ENCODE measurements around the gene TSGA10.

DNA sequence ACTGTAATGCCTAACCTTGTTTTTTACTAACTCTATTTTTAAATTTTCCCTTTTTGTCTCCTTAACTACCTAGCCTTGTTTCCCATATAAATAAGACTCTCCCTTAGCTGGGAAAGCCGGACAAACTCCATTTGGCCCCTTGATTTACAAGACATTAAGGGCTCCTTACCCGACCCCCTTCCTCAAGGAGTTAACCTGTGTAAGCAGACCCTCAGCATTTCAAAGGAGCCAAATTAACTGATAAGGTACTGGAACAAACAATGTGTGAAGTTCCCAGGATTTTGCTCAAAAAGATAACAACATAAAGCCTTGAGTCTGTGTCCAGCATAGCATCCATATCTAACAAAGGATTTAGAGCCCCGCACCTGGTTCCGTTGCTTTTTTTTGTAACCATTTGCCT, 72.9 kb downstream of the TSGA10 start:
- TF ChIP-seq, protein P1, sequence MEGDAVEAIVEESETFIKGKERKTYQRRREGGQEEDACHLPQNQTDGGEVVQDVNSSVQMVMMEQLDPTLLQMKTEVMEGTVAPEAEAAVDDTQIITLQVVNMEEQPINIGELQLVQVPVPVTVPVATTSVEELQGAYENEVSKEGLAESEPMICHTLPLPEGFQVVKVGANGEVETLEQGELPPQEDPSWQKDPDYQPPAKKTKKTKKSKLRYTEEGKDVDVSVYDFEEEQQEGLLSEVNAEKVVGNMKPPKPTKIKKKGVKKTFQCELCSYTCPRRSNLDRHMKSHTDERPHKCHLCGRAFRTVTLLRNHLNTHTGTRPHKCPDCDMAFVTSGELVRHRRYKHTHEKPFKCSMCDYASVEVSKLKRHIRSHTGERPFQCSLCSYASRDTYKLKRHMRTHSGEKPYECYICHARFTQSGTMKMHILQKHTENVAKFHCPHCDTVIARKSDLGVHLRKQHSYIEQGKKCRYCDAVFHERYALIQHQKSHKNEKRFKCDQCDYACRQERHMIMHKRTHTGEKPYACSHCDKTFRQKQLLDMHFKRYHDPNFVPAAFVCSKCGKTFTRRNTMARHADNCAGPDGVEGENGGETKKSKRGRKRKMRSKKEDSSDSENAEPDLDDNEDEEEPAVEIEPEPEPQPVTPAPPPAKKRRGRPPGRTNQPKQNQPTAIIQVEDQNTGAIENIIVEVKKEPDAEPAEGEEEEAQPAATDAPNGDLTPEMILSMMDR (conservative IDR thresholded peaks at IDR 0.05; ENCODE audit: low read depth in 2 of 2) = no peak
- TF ChIP-seq, protein P2, sequence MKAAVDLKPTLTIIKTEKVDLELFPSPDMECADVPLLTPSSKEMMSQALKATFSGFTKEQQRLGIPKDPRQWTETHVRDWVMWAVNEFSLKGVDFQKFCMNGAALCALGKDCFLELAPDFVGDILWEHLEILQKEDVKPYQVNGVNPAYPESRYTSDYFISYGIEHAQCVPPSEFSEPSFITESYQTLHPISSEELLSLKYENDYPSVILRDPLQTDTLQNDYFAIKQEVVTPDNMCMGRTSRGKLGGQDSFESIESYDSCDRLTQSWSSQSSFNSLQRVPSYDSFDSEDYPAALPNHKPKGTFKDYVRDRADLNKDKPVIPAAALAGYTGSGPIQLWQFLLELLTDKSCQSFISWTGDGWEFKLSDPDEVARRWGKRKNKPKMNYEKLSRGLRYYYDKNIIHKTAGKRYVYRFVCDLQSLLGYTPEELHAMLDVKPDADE (IDR thresholded peaks at IDR 0.05) = no peak
- TF ChIP-seq EZH2phosphoT487 (IDR thresholded peaks at IDR 0.05; ENCODE audit: unreplicated experiment) = no peak
- TF ChIP-seq, protein P3, sequence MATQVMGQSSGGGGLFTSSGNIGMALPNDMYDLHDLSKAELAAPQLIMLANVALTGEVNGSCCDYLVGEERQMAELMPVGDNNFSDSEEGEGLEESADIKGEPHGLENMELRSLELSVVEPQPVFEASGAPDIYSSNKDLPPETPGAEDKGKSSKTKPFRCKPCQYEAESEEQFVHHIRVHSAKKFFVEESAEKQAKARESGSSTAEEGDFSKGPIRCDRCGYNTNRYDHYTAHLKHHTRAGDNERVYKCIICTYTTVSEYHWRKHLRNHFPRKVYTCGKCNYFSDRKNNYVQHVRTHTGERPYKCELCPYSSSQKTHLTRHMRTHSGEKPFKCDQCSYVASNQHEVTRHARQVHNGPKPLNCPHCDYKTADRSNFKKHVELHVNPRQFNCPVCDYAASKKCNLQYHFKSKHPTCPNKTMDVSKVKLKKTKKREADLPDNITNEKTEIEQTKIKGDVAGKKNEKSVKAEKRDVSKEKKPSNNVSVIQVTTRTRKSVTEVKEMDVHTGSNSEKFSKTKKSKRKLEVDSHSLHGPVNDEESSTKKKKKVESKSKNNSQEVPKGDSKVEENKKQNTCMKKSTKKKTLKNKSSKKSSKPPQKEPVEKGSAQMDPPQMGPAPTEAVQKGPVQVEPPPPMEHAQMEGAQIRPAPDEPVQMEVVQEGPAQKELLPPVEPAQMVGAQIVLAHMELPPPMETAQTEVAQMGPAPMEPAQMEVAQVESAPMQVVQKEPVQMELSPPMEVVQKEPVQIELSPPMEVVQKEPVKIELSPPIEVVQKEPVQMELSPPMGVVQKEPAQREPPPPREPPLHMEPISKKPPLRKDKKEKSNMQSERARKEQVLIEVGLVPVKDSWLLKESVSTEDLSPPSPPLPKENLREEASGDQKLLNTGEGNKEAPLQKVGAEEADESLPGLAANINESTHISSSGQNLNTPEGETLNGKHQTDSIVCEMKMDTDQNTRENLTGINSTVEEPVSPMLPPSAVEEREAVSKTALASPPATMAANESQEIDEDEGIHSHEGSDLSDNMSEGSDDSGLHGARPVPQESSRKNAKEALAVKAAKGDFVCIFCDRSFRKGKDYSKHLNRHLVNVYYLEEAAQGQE (IDR thresholded peaks at IDR 0.05; ENCODE audit: unreplicated experiment) = no peak
- no peak for TF ChIP-seq CREB1 (CRISPR knock-in tag; IDR thresholded peaks at IDR 0.05; ENCODE audit: low read depth)
- no peak for TF ChIP-seq EZH2 (IDR thresholded peaks at IDR 0.05; ENCODE audit: low read depth, unreplicated experiment)
- no peak for TF ChIP-seq POLR2AphosphoS5 (IDR thresholded peaks at IDR 0.05; ENCODE audit: low read depth)
- TF ChIP-seq, protein P4, sequence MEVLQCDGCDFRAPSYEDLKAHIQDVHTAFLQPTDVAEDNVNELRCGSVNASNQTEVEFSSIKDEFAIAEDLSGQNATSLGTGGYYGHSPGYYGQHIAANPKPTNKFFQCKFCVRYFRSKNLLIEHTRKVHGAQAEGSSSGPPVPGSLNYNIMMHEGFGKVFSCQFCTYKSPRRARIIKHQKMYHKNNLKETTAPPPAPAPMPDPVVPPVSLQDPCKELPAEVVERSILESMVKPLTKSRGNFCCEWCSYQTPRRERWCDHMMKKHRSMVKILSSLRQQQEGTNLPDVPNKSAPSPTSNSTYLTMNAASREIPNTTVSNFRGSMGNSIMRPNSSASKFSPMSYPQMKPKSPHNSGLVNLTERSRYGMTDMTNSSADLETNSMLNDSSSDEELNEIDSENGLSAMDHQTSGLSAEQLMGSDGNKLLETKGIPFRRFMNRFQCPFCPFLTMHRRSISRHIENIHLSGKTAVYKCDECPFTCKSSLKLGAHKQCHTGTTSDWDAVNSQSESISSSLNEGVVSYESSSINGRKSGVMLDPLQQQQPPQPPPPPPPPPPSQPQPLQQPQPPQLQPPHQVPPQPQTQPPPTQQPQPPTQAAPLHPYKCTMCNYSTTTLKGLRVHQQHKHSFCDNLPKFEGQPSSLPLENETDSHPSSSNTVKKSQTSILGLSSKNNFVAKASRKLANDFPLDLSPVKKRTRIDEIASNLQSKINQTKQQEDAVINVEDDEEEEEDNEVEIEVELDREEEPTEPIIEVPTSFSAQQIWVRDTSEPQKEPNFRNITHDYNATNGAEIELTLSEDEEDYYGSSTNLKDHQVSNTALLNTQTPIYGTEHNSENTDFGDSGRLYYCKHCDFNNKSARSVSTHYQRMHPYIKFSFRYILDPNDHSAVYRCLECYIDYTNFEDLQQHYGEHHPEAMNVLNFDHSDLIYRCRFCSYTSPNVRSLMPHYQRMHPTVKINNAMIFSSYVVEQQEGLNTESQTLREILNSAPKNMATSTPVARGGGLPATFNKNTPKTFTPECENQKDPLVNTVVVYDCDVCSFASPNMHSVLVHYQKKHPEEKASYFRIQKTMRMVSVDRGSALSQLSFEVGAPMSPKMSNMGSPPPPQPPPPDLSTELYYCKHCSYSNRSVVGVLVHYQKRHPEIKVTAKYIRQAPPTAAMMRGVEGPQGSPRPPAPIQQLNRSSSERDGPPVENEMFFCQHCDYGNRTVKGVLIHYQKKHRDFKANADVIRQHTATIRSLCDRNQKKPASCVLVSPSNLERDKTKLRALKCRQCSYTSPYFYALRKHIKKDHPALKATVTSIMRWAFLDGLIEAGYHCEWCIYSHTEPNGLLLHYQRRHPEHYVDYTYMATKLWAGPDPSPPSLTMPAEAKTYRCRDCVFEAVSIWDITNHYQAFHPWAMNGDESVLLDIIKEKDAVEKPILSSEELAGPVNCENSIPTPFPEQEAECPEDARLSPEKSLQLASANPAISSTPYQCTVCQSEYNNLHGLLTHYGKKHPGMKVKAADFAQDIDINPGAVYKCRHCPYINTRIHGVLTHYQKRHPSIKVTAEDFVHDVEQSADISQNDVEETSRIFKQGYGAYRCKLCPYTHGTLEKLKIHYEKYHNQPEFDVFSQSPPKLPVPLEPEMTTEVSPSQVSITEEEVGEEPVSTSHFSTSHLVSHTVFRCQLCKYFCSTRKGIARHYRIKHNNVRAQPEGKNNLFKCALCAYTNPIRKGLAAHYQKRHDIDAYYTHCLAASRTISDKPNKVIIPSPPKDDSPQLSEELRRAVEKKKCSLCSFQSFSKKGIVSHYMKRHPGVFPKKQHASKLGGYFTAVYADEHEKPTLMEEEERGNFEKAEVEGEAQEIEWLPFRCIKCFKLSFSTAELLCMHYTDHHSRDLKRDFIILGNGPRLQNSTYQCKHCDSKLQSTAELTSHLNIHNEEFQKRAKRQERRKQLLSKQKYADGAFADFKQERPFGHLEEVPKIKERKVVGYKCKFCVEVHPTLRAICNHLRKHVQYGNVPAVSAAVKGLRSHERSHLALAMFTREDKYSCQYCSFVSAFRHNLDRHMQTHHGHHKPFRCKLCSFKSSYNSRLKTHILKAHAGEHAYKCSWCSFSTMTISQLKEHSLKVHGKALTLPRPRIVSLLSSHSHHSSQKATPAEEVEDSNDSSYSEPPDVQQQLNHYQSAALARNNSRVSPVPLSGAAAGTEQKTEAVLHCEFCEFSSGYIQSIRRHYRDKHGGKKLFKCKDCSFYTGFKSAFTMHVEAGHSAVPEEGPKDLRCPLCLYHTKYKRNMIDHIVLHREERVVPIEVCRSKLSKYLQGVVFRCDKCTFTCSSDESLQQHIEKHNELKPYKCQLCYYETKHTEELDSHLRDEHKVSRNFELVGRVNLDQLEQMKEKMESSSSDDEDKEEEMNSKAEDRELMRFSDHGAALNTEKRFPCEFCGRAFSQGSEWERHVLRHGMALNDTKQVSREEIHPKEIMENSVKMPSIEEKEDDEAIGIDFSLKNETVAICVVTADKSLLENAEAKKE (CRISPR knock-in tag; IDR thresholded peaks at IDR 0.05) = no peak
- TF ChIP-seq ZNF331 (CRISPR knock-in tag; IDR thresholded peaks at IDR 0.05; ENCODE audit: low read depth) = no peak

Measured in GM23338 (cell line).